ENCODE results near the gene PRICKLE1.
"Not testable (repeated sequence)": the region's sequence is repeated elsewhere in the genome, so short reads cannot be mapped to it uniquely, and the experiment has no call there.

The PRICKLE1 gene

GRCh38 chr12:42557586-42558172, 31.9 kb downstream of the PRICKLE1 start:
- no peak for DNase-seq (ENCODE audit: low read depth in 2 of 2, low spot score in 1 of 2)

GRCh38 chr12:42556917-42557316, 32.6 kb downstream of the PRICKLE1 start:
- DNase-seq (ENCODE audit: low read depth in 2 of 2, low spot score in 1 of 2) = no peak

GRCh38 chr12:42552822-42553221, 36.7 kb downstream of the PRICKLE1 start:
- DNase-seq (ENCODE audit: low read depth in 2 of 2, low spot score in 1 of 2) = no peak

GRCh38 chr12:42550800-42551199, 38.7 kb downstream of the PRICKLE1 start:
- no peak for DNase-seq (ENCODE audit: low read depth in 2 of 2, low spot score in 1 of 2)

- no peak for DNase-seq (ENCODE audit: low read depth in 2 of 2, low spot score in 1 of 2)
Measured at GRCh38 chr12:42546709-42547108, 42.8 kb downstream of the PRICKLE1 start.

GRCh38 chr12:42541965-42542364, 47.6 kb downstream of the PRICKLE1 start:
- no peak for DNase-seq (ENCODE audit: low read depth in 2 of 2, low spot score in 1 of 2)

GRCh38 chr12:42541308-42541707, 48.2 kb downstream of the PRICKLE1 start:
- DNase-seq (ENCODE audit: low read depth in 2 of 2, low spot score in 1 of 2) = not testable (repeated sequence)

- no peak for DNase-seq (ENCODE audit: low read depth in 2 of 2, low spot score in 1 of 2)
Measured at GRCh38 chr12:42539696-42540095, 49.9 kb downstream of the PRICKLE1 start.

- no peak for DNase-seq (ENCODE audit: low read depth in 2 of 2, low spot score in 1 of 2)
Measured at GRCh38 chr12:42538203-42538602, 51.3 kb downstream of the PRICKLE1 start.

GRCh38 chr12:42534184-42534838, 55.2 kb downstream of the PRICKLE1 start:
- no peak for DNase-seq (ENCODE audit: low read depth in 2 of 2, low spot score in 1 of 2)

- no peak for DNase-seq (ENCODE audit: low read depth in 2 of 2, low spot score in 1 of 2)
Measured at GRCh38 chr12:42530284-42530683, 59.3 kb downstream of the PRICKLE1 start.

GRCh38 chr12:42525444-42525843, 64.1 kb downstream of the PRICKLE1 start:
- no peak for DNase-seq (ENCODE audit: low read depth in 2 of 2, low spot score in 1 of 2)

- DNase-seq (ENCODE audit: low read depth in 2 of 2, low spot score in 1 of 2) = no peak
Measured at GRCh38 chr12:42524716-42525115, 64.8 kb downstream of the PRICKLE1 start.

- no peak for DNase-seq (ENCODE audit: low read depth in 2 of 2, low spot score in 1 of 2)
Measured at GRCh38 chr12:42516573-42516972, 73.0 kb downstream of the PRICKLE1 start.

- DNase-seq (ENCODE audit: low read depth in 2 of 2, low spot score in 1 of 2) = no peak
Measured at GRCh38 chr12:42511656-42512055, 77.9 kb downstream of the PRICKLE1 start.

GRCh38 chr12:42510823-42511222, 78.7 kb downstream of the PRICKLE1 start:
- DNase-seq (ENCODE audit: low read depth in 2 of 2, low spot score in 1 of 2) = no peak

GRCh38 chr12:42508913-42509460, 80.6 kb downstream of the PRICKLE1 start:
- DNase-seq (ENCODE audit: low read depth in 2 of 2, low spot score in 1 of 2) = no peak

GRCh38 chr12:42507565-42507964, 82.0 kb downstream of the PRICKLE1 start:
- no peak for DNase-seq (ENCODE audit: low read depth in 2 of 2, low spot score in 1 of 2)

- DNase-seq (ENCODE audit: low read depth in 2 of 2, low spot score in 1 of 2) = no peak
Measured at GRCh38 chr12:42507081-42507480, 82.5 kb downstream of the PRICKLE1 start.

GRCh38 chr12:42504049-42504448, 85.5 kb downstream of the PRICKLE1 start:
- no peak for DNase-seq (ENCODE audit: low read depth in 2 of 2, low spot score in 1 of 2)

GRCh38 chr12:42502682-42503081, 86.9 kb downstream of the PRICKLE1 start:
- DNase-seq (ENCODE audit: low read depth in 2 of 2, low spot score in 1 of 2) = no peak

GRCh38 chr12:42498549-42499247, 90.8 kb downstream of the PRICKLE1 start:
- DNase-seq (ENCODE audit: low read depth in 2 of 2, low spot score in 1 of 2) = no peak
